GDM1 (cell line): Measurements from ENCODE around the gene TYROBP.
"Not testable (repeated sequence)": the region's sequence is repeated elsewhere in the genome, so short reads cannot be mapped to it uniquely, and the experiment has no call there.

ENCODE experiments used
- DNase-seq: peaks from one replicate; lab custom pipeline; 2025; lab: John Stamatoyannopoulos, UW

The TYROBP gene

GRCh38 chr19:35899547-35900214 lies 8.4 kb downstream of the TYROBP start:
- DNase-seq, result peak; percentile 81

DNA sequence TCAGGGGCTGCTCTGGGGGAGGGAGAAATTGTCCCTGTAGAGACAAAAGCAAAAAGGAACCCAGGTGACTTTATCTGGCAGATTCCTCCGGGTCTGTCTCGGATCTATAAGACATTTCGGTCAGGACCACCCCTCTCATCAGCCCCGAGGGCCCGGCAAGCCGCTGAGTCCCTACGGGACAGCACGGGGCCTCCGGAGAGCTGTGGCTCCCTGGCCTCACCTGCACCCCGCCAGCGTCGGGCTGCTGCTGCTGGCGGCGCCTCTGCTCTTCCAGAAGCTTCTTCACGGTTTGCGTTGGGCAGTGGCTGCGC lies 9.6 kb downstream of the TYROBP start:
- no peak for DNase-seq

- no peak for DNase-seq
Observed at GRCh38 chr19:35897706-35898451, 10.2 kb downstream of the TYROBP start.

DNA sequence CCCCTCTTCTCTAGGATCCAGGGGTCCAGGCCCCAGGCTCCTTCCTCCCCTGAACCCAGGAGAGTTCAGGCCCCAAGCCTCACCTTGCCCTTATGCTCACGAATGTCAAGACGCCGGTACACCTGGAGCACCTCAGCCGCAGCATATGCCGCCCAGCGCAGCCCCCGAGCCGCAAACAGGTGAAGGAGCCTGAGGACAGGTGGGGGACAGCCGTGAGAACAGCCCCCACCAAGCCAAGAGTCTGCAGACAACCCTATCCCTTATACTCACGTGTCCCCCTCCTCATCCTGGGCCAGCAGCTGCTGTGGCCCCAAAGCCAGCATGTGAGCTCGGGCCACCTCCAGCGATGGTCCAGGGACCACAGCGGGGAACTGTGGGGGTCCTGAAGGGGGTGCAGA lies 11.5 kb downstream of the TYROBP start:
- no peak for DNase-seq

- DNase-seq, result no peak
Observed at GRCh38 chr19:35895911-35896642, 12.0 kb downstream of the TYROBP start.

DNA sequence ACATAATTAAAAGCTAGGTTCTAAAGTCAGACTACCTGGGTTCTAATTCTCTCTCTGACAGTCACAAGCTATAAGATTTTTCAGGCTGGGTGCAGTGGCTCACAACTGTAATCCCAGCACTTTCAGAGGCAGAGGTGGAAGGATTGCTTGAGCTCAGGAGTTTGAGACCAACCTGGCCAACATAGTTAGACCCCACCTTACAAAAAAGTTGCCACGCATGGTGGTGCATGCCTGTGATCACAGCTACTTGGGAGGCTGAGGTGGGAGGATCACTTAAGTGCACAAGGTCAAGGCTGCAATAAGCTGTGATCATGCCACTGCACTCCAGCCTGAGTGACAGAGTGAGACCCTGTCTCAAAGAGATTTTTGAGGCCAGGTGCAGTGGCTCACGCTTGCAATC lies 13.8 kb downstream of the TYROBP start:
- no peak for DNase-seq

DNA sequence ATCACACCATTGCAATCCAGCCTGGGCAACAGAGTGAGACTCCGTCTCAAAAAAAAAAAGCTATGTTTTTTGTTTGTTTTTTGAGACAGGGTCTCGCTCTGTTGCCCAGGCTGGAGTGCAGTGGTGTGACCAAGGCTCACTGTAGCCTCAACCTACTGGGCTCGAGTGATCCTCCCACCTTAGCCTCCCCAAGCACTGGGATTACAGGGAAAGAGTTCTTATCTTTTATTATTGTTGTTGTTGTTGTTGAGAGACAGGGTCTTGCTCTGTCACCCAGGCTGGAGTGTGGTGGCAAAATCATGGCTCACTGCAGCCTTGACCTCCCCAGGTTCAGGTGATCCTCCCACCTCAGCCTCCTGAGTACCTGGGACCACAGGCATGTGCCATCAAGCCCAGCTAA lies 16.3 kb downstream of the TYROBP start:
- DNase-seq, result not testable (repeated sequence)

DNA sequence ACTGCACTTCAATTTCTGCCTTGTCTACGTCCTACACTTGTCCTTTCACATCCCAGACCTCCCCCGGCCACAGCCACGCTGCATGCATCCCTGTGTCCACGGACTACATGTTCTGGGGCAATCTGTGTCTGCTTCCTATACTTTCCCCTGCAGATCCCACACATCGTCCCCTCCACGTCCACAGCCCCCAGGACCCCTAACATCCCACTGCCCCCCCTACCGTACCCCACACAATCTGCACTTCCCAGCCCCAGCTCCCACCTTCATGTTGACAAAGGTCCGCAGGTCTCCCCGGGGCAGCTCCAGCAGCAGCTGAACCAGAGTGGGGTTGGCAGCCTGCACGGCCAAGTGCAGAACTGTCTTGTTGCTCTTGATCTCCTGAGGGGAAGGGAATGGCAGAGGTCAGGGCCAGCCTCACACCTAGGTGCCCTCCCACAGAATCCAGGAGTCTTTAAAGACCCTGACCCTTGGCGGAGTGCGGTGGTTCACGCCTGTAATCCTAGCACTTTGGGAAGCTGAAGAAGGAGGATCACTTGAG lies 17.9 kb downstream of the TYROBP start:
- DNase-seq, result no peak

GRCh38 chr19:35889370-35890112 lies 18.6 kb downstream of the TYROBP start:
- DNase-seq, result no peak

- DNase-seq, result no peak
Observed at GRCh38 chr19:35888398-35888797, 19.7 kb downstream of the TYROBP start.

DNA sequence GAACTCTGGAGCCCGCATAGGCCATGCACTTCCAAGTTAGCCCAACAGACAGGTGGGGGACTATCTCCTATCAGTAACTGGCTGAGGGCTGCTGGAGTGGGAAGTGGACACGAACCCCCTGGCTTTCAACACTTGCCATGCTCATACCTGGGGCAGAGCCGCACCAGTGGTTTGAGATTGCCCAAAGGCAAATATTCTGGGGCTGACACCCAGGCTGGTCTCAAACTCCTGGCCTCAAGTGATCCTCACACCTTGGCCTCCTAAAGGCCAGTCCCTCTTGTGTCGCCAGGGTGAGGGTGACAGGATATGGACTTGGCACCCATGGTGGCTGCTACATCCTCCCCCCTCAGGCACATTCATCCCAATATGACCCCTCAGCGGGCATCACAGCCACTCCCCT lies 20.9 kb downstream of the TYROBP start:
- DNase-seq, result no peak

DNA sequence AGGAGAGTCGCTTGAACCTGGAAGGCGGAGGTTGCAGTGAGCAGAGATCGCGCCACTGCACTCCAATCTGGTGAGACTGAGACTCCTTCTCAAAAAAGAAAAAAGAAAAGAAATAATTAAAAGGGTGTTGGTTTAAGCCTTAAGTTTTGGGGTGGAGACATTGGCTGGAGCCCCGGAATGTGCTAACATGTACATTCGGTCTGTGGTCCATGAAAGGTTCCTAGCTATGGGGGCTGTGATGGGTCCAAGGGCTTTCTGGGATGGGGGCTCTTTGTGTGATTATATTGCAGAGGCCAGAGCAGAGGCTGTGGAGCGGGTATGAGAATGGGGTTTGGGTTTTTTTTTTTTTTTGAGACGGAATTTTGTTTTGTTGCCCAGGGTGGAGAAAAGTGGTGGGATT lies 22.2 kb downstream of the TYROBP start:
- no peak for DNase-seq

- no peak for DNase-seq
Observed at GRCh38 chr19:35885225-35885738, 22.8 kb downstream of the TYROBP start.

- no peak for DNase-seq
Observed at GRCh38 chr19:35883882-35884281, 24.2 kb downstream of the TYROBP start.

GRCh38 chr19:35882114-35882832 lies 25.8 kb downstream of the TYROBP start:
- peak; percentile 25 for DNase-seq

DNA sequence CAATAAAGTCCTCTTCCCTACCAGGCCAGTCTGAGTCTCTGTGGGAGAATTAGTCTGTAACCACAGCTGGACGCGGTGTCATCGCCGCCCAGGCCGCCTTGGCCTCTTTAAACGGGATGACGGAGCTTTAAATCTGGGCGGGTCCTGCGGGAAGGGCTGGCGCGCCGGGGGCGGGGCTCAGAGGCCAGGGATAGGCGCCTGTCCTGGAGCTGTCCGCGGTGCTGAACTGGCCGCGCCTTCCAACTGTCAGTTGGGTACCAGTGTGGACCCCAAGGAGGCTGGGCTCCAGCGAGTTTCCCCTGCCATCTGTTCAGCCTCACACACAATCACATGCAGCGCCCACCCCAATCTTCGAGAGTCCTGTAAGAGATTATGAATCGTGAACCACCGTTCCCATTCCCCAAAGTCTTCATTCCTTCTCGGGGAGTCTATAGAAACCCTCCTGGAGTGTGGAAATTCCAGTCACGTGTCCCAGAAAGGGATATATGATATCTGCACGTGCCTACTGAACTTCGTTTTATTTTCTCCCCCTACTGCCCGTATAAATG lies 28.3 kb downstream of the TYROBP start:
- DNase-seq, result peak; percentile 69

DNA sequence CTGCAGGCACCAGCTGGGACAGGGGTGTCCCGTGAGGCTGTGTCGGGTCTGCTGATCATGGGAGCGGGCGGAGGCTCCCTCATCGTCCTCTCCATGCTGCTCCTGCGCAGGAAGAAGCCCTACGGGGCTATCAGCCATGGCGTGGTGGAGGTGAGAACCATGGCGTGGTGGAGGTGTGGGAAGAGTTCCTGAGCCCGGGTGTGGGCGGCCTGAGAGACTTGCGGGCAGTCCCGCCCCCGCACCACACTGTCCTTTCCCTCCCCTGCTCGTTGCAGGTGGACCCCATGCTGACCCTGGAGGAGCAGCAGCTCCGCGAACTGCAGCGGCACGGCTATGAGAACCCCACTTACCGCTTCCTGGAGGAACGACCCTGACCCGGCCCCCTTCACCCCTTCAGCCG lies 29.0 kb downstream of the TYROBP start:
- no peak for DNase-seq

DNA sequence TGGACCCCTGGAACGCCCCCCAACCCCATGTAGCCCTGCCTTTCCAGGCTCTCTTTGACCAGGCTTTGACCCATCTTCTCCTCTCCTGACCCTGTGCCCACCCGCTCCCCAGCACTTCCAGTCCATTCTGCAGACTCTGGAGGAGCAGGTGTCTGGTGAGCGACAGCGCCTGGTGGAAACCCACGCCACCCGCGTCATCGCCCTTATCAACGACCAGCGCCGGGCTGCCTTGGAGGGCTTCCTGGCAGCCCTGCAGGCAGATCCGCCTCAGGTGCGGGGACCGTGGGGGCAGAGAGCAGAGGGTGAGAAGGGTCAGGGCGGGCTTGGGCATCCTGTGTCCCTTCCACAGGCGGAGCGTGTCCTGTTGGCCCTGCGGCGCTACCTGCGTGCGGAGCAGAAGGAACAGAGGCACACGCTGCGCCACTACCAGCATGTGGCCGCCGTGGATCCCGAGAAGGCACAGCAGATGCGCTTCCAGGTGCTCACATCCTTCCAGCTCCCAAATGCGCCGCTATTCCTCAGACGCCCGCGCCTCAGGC lies 33.6 kb downstream of the TYROBP start:
- no peak for DNase-seq

DNA sequence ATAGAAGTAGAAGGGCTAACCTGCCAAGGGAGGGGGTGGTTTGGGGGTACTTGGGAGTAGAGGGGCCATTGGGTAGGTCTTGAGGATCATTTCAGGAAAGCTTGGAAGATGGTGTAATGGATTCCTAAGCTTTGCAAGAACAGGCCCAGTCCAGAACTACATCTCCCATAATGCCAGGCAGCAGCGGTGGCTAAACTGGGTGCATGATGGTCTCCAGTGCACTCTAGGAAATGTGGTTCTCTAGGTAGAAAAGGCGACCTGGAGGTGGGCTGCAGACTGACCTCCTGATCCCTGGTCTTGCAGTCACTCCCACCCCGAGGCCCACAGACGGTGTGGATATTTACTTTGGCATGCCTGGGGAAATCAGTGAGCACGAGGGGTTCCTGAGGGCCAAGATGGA lies 35.9 kb downstream of the TYROBP start:
- no peak for DNase-seq

- DNase-seq, result no peak
Observed at GRCh38 chr19:35871611-35872010, 36.5 kb downstream of the TYROBP start.

- DNase-seq, result no peak
Observed at GRCh38 chr19:35870798-35871197, 37.3 kb downstream of the TYROBP start.
